GM12878 (cell line): ENCODE data around the gene HCFC2. TPM values are rescaled to one million over a fixed set of nuclear protein-coding genes. Genes with fewer than 3 reads are reported as not detected.

ENCODE experiments used
- ATAC-seq: fragments of 200-7000 bp; cut with Tn5 transposase; 3 replicates; pipeline ENCODE4 v1.9.1; 2020; ENCODE audit warnings: mild to moderate bottlenecking, moderate library complexity
- BruUV-seq: library from RNA; stranded (reverse); fragments of 400-500 nt; replicated peaks from 2 replicates; lab custom pipeline; 2021; lab: Mats Ljungman, UMichigan
- CTCF ChIA-PET: fragments of 300-600 bp; sonication (Branson Sonifier 250); formaldehyde crosslinking; extraction: SDS; loops from one replicate; lab custom pipeline; 2021; ENCODE audit warnings: inconsistent platforms; lab: Yijun Ruan, JAX
- POLR2A ChIA-PET: fragments of 350-600 bp; formaldehyde crosslinking; extraction: SDS; loops from one replicate; lab custom pipeline; 2021; ENCODE audit warnings: inconsistent platforms; lab: Charles Lee
- RAD21 ChIA-PET: fragments of 300-600 bp; sonication (Branson Sonifier 250); formaldehyde crosslinking; loops from one replicate; lab custom pipeline; 2023; ENCODE audit warnings: antibody characterized with exemption; ENCODE audit not compliant: unreplicated experiment; lab: Charles Lee
- SMC1A ChIA-PET: fragments of 300-600 bp; sonication (Branson Sonifier 250); formaldehyde crosslinking; loops from one replicate; lab custom pipeline; 2023; ENCODE audit not compliant: unreplicated experiment, uncharacterized antibody; lab: Charles Lee
- DNase-seq: peaks from one replicate; pipeline ENCODE4 v3.0.0-alpha.2; 2011; ENCODE audit warnings: low read depth, low spot score
- FAIRE-seq: peaks from 3 replicates; lab custom pipeline; 2011; peaks lifted over from hg19 to GRCh38; lab: Jason Lieb, UNC
- H2AFZ ChIP-seq: 2 replicates; pipeline ENCODE4 v1.6.0; 2011; ENCODE audit warnings: low read depth, low read length, control low read depth; ENCODE audit not compliant: control insufficient read depth
- H3K27ac ChIP-seq: 2 replicates; pipeline ENCODE4 v1.5.1; 2011; ENCODE audit warnings: control low read depth; ENCODE audit not compliant: control insufficient read depth, insufficient read depth
- H3K27me3 ChIP-seq, 2 experiments: replicated peaks in 1 of 2; 2 replicates each; pipeline versions ENCODE4 v1.6.0 to v1.6.1; 2011; ENCODE audit warnings: low read length in 1 of 2; ENCODE audit not compliant: control insufficient read depth in 2 of 2, insufficient read depth in 2 of 2
- H3K36me3 ChIP-seq, 2 experiments: 2 replicates each; pipeline ENCODE4 v1.5.1; 2011; ENCODE audit warnings: low read length in 1 of 2; ENCODE audit not compliant: control insufficient read depth in 2 of 2, insufficient read depth in 2 of 2
- H3K4me1 ChIP-seq: 2 replicates; pipeline ENCODE4 v1.6.1; 2011; ENCODE audit warnings: mild to moderate bottlenecking, low read length, moderate library complexity, mixed read lengths; ENCODE audit not compliant: control insufficient read depth, insufficient read depth
- H3K4me2 ChIP-seq: 2 replicates; pipeline ENCODE4 v1.6.0; 2011; ENCODE audit warnings: control low read depth; ENCODE audit not compliant: control insufficient read depth, insufficient read depth
- H3K4me3 ChIP-seq: fragments of 200-600 bp; sonication (generic); 2 replicates; pipeline ENCODE4 v1.5.1; 2016
- H3K79me2 ChIP-seq: 2 replicates; pipeline ENCODE4 v1.6.0; 2011; ENCODE audit warnings: low read length; ENCODE audit not compliant: control insufficient read depth, insufficient read depth
- H3K9ac ChIP-seq: 2 replicates; pipeline ENCODE4 v1.8.0; 2011; ENCODE audit warnings: low read length, control low read depth, mixed read lengths; ENCODE audit not compliant: control insufficient read depth, insufficient read depth
- H3K9me3 ChIP-seq: replicated peaks from 3 replicates; pipeline ENCODE4 v1.5.1; 2011; ENCODE audit warnings: mild to moderate bottlenecking, low read length; ENCODE audit not compliant: control insufficient read depth, insufficient read depth
- H4K20me1 ChIP-seq: 2 replicates; pipeline ENCODE4 v1.6.0; 2011; ENCODE audit not compliant: control insufficient read depth, insufficient read depth
- IKZF1 ChIP-seq: fragments of 450-650 bp; conservative IDR thresholded peaks from 2 replicates; pipeline ENCODE4 v1.6.1; 2017; ENCODE audit warnings: antibody characterized with exemption, mild to moderate bottlenecking
- RCOR1 ChIP-seq: conservative IDR thresholded peaks from 2 replicates; pipeline ENCODE4 v1.6.1; 2012; ENCODE audit warnings: low read depth, low read length, improper control_type of control experiment
- RFX5 ChIP-seq: IDR thresholded peaks from 2 replicates; pipeline ENCODE4 v1.6.1; 2011; ENCODE audit warnings: low read depth, low read length, improper control_type of control experiment
- ZBTB4 ChIP-seq: fragments of 450-650 bp; formaldehyde crosslinking; IDR thresholded peaks from 2 replicates; pipeline ENCODE4 v1.4.0; 2022; ENCODE audit warnings: mild to moderate bottlenecking, moderate library complexity
- WGBS: methylation state at CpG from one replicate; pipeline ENCODE4 v1.1.6; 2016; ENCODE audit warnings: low lambda C conversion rate; ENCODE audit not compliant: insufficient replicate concordance, insufficient coverage; ENCODE audit errors: missing lambda C conversion rate; 5-methylcytosine and 5-hydroxymethylcytosine counted together
- in situ Hi-C: fragments of 300-500 bp; cut with MboI; formaldehyde crosslinking; loops from 9 replicates; pipeline ENCODE4 v1.14.3; 2018; ENCODE audit warnings: mixed read lengths
- intact Hi-C: fragments of 100-400 bp; cut with micrococcal nuclease; formaldehyde crosslinking; loops from one replicate; pipeline ENCODE4 v1.14.2; 2022; ENCODE audit not compliant: unreplicated experiment
- polyA plus RNA-seq, 11 experiments: library from polyadenylated mRNA; depleted of rRNA in 4 of 11; unstranded in 6 of 11; stranded (reverse) in 5 of 11; fragments of >200 nt; fragmentation: Nextera tagmentation in 4 of 11; fragmentation: Illumina TruSeq in 1 of 11; extraction: Ambion mirVana in 4 of 11; extraction: Trizol in 1 of 11; gene quantifications; 1 replicate in 1 of 11; 2 replicates in 10 of 11; pipeline versions ENCODE4 v1.2.1 to v1.2.3, GENCODE V29; 2011 to 2016; ENCODE audit warnings: inconsistent platforms in 2 of 11, missing spikeins in 2 of 11, low read depth in 1 of 11
- total RNA-seq, 4 experiments: library from RNA; depleted of rRNA in 3 of 4; stranded (reverse); fragments of >200 nt in 3 of 4; fragmentation: Illumina TruSeq in 1 of 4; extraction: Trizol in 1 of 4; gene quantifications; 2 replicates each; pipeline versions ENCODE4 v1.2.1 to v1.2.3, GENCODE V29; 2013 to 2021

HCFC2 gene
- total and polyA plus RNA-seq, 10 of the 15 experiments (the other 5 are each of a cell fraction or from before 2014, with no cell fraction given), result 1.8 to 14.2 (median 9.3) TPM

GRCh38 chr12:104133321-104133720 is 69.0 kb downstream of the HCFC2 start (continued):
- TF ChIP-seq IKZF1, result no peak
- TF ChIP-seq, all 136 proteins: peak for 0

- TF ChIP-seq RFX5 (no peak), RCOR1 (no peak), ZBTB4 (CRISPR knock-in tag) (no peak)
- no peak for DNase-seq
- ChIA-PET RAD21 (no interaction called here), POLR2A (interaction anchor here (0.6 kb wide), 1 partner anchor 144 kb away, joined by 3 read pairs; no protein-coding TSS in a partner anchor), SMC1A (interaction anchor here (0.9 to 2.1 kb wide), 3 partner anchors 9 to 25 kb away, joined by 3 to 8 read pairs (median 4); no protein-coding TSS in a partner anchor), CTCF (interaction anchor here (1.0 to 3.1 kb wide), 2 partner anchors 24 to 252 kb away, joined by 3 to 17 read pairs; no protein-coding TSS in a partner anchor)
- no peaks in the 10 kb centered on the region for H4K20me1 ChIP-seq
- in situ Hi-C loops, result no loop called here
- no peak overlapping the region for H3K27ac ChIP-seq
- peak overlapping the region; percentile 7; the same call in 1 of the 2 replicates for H3K4me2 ChIP-seq
- no peaks in the 10 kb centered on the region for H3K9me3 ChIP-seq
- H3K27me3 ChIP-seq, result no peaks in the 10 kb centered on the region
- peaks cover 27% of the 10 kb centered on the region for H3K79me2 ChIP-seq
- no peak for FAIRE-seq
- intact Hi-C loops, result loop anchor here (5.0 kb wide), 1 partner anchor 153 kb away; no protein-coding TSS in a partner anchor
- no peak overlapping the region for H2AFZ ChIP-seq
- H3K36me3 ChIP-seq, result peaks cover 0 to 9% of the 10 kb centered on the region in 2 experiments; a peak in 2 of 4 replicates
- ATAC-seq, result no peak
- WGBS, result 100% methylated on average over 1 of the region's 1 CpG
- peaks cover 6% of the 10 kb centered on the region; the same call in 1 of the 2 replicates for H3K4me1 ChIP-seq
- no peak overlapping the region for H3K9ac ChIP-seq
- no peak overlapping the region for H3K4me3 ChIP-seq
- BruUV-seq, result no TSS peak
These were observed 69.5 kb downstream of the HCFC2 start for GRCh38 chr12:104133866-104134265.
